Epithelial cell of esophagus (primary cell): Measurements from ENCODE around the gene SAMSN1.

ENCODE experiments used
- DNase-seq: peaks from one replicate; pipeline ENCODE4 v3.0.0; 2010; ENCODE audit warnings: low read depth
- H3K4me3 ChIP-seq: 2 replicates; pipeline ENCODE4 v1.5.1; 2011; ENCODE audit warnings: mild to moderate bottlenecking, low read length, control low read depth
- TF ChIP-seq, protein P1 (sequence below): IDR thresholded peaks from 2 replicates; pipeline ENCODE4 v1.5.1; 2011; ENCODE audit warnings: low read depth, mild to moderate bottlenecking, low read length, control low read depth, inconsistent platforms; ENCODE audit not compliant: insufficient read depth; ENCODE audit errors: missing control alignments

SAMSN1 gene

DNA sequence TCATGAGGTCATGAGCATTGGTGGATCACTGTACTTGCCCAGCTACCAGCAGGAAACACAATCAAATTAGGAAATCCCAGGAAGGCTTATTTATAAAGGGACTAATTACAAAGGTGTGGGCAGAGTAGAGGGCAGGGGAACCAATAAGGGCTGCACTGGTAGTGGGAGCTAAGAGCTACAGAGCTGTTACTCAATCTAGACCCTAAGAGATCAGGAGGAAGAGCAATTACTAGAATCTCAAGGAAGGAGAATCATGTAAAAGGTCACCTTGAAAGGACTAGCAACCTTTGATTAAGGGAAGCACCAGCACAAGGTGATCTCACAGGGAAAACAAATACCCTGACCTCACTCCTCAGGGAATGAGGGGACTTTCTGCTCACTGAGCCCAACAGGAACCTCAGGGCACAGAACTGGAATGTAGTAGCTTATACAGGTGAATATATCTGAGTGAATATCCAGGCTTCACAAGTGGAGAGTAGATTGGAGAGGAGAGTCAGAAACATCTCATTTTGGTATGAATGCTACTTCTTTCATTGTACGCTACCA is 66.8 kb downstream of the SAMSN1 start:
- TF ChIP-seq, protein P1, sequence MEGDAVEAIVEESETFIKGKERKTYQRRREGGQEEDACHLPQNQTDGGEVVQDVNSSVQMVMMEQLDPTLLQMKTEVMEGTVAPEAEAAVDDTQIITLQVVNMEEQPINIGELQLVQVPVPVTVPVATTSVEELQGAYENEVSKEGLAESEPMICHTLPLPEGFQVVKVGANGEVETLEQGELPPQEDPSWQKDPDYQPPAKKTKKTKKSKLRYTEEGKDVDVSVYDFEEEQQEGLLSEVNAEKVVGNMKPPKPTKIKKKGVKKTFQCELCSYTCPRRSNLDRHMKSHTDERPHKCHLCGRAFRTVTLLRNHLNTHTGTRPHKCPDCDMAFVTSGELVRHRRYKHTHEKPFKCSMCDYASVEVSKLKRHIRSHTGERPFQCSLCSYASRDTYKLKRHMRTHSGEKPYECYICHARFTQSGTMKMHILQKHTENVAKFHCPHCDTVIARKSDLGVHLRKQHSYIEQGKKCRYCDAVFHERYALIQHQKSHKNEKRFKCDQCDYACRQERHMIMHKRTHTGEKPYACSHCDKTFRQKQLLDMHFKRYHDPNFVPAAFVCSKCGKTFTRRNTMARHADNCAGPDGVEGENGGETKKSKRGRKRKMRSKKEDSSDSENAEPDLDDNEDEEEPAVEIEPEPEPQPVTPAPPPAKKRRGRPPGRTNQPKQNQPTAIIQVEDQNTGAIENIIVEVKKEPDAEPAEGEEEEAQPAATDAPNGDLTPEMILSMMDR, result no peak
- DNase-seq, result no peak
- H3K4me3 ChIP-seq, result no peak overlapping the region

DNA sequence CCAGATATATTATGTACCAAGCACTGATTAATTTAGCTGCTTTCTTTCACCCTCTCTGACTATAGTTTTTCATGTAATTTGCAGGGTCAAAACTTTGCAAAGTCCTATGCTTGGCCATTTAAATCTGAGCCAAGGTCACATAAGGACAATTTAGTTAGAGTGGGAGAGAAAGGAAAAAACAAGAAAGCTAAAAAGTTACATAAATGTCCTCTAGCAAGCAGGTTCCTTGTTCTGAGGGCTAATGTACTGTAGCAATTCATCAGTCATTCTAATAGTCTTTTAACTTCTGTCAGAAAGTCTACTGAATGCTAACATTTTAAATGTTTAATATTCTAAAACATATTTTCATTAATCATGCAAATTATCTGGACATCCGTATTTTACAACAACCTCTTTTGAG is 68.3 kb downstream of the SAMSN1 start:
- TF ChIP-seq, protein P1, result no peak
- no peak overlapping the region for H3K4me3 ChIP-seq
- DNase-seq, result no peak

DNA sequence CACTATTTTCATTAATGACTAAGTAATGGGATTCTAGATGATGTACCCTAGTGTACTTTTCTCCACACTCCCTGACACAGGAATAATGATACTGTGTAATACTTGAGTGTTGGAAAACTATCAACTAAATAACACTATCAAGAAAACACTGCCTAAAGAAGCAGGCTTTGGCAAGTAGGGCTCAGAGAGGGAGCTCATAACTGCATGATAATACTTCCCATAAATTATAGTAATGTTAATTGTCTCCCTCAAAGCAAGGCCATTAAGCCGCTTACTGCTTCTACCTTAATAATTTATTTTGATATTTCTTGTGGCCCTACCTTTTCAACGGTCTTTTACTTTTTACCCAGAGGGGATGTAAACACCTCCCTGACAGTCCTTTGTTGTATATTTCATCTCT is 69.0 kb downstream of the SAMSN1 start:
- DNase-seq, result no peak
- TF ChIP-seq, protein P1, result no peak
- no peak overlapping the region for H3K4me3 ChIP-seq

DNA sequence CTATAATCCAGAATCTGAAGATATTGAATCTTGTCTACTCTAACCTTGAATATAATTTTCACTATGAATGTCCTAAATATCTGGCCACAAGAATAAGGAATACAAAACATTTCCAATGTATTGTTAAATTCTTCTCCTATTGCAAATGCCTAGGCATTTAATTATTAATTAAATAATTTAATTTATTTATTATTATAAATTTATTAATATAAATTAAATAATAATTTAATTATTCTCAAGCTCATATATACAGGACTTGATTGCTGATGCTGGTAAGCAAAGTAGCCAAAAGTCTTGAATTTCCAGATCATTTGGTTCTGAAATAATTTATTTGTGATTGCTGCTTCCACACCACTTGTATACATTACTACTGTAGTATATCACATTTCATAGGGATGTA is 71.1 kb downstream of the SAMSN1 start:
- TF ChIP-seq, protein P1, result no peak
- DNase-seq, result no peak
- no peak overlapping the region for H3K4me3 ChIP-seq

DNA sequence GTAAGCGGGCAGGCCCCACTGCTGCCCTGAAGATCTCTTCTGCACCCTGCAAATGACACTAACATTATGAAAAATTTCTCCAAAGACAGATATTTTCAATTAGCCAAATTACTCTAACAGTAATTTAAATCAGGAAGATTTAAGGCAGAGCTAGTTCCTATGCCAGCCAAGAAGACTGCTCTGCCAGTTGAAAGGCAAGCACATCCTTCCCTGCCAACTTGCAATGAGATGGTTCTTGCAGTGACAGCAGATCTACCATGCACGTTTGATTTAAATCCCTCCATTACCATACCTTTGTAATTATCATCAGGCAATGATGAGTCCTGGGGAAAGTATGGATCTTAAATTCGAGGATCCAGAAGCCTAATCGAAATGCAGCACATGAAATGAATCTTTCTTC is 76.5 kb downstream of the SAMSN1 start:
- no peak for DNase-seq
- TF ChIP-seq, protein P1, result no peak
- no peak overlapping the region for H3K4me3 ChIP-seq

DNA sequence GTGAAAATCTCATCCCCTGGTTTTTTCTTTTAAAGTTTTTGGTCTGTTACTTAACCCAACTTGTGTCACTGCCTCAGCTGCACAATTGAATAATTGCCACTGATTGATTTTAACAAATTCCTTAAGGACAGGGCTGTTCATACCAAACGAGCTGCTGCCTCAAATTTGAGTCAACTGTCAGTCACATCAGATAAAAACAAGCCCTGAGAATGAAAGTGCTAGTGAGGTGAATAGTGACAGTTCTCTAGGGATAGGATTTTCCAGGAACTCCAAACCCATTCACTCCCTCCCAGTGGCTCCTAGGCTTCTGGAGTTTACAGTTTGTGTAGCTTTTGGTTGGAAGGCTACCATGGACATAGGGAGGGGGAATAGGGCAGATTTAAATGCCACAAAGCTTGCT is 79.4 kb downstream of the SAMSN1 start:
- TF ChIP-seq, protein P1, result no peak
- no peak for DNase-seq
- no peak overlapping the region for H3K4me3 ChIP-seq

DNA sequence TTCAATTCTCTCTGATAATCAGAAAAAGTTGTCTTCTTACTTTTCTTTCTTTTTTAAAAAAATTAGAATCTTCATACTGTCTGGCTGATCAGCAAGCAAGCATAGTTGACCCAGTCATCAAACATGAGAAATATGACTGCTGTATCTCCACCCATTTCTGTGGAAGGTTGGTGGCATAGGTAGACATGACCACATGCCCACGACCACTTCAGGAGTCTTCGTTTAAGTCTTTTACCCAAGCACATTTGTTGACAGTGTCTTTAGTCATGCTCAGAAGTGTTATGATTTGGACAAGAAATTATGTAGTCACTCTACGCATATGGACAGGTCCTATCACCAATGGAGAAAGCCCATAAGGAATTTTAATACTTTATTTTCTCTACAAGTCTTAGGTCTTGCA is 88.4 kb downstream of the SAMSN1 start:
- TF ChIP-seq, protein P1, result no peak
- no peak overlapping the region for H3K4me3 ChIP-seq
- no peak for DNase-seq
